Uterus (tissue), 2 donors: ENCODE results near the gene SGTA.

Experiments
- POLR2A ChIP-seq, 2 donors: fragments of 450-650 bp; IDR thresholded peaks; one replicate each; pipeline ENCODE4 v1.6.1; 2016; ENCODE audit warnings: antibody characterized with exemption in 2 of 2, mild to moderate bottlenecking in 1 of 2, moderate library complexity in 1 of 2
- TF ChIP-seq, protein P1 (sequence below), 4 experiments: fragments of 200-600 bp in 2 of 4; fragments of 450-650 bp in 2 of 4; sonication (generic) in 2 of 4; IDR thresholded peaks; one replicate each; pipeline ENCODE4 v1.5.1; 2016 to 2019; ENCODE audit warnings: antibody characterized with exemption in 4 of 4, mild to moderate bottlenecking in 2 of 4, moderate library complexity in 1 of 4

DNA sequence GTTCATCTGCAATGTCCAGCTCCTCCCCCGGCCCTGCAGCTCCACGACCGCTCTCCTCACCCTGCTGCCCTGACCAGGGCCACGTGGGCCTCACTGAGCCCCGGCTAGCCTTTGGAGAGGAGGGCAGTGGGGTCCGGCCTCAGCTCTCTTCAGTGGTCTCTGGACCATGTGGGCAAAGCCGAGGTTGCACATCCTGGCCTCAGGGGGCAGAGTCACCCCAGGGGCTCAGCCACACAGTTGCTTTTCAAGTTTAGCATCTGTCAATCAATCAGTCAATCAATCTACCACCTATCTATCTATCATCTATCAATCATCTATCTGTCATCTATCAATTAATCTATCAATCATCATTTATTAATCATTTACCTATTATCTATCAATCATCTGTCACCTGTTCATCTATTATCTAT lies 58.9 kb downstream of the SGTA start:
- TF ChIP-seq, protein P1, sequence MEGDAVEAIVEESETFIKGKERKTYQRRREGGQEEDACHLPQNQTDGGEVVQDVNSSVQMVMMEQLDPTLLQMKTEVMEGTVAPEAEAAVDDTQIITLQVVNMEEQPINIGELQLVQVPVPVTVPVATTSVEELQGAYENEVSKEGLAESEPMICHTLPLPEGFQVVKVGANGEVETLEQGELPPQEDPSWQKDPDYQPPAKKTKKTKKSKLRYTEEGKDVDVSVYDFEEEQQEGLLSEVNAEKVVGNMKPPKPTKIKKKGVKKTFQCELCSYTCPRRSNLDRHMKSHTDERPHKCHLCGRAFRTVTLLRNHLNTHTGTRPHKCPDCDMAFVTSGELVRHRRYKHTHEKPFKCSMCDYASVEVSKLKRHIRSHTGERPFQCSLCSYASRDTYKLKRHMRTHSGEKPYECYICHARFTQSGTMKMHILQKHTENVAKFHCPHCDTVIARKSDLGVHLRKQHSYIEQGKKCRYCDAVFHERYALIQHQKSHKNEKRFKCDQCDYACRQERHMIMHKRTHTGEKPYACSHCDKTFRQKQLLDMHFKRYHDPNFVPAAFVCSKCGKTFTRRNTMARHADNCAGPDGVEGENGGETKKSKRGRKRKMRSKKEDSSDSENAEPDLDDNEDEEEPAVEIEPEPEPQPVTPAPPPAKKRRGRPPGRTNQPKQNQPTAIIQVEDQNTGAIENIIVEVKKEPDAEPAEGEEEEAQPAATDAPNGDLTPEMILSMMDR (IDR thresholded peaks at IDR 0.05), result no peak
- no peak for TF ChIP-seq POLR2A (IDR thresholded peaks at IDR 0.05)
